Choroid plexus epithelial cell (primary cell): ENCODE data around the gene ANOS1.

Experiments
- DNase-seq: peaks from one replicate; pipeline ENCODE4 v3.0.0-alpha.2; 2010; ENCODE audit warnings: low read depth
- H3K4me3 ChIP-seq: 2 replicates; pipeline ENCODE4 v1.5.1; 2011; ENCODE audit warnings: low read depth, mild to moderate bottlenecking, control low read depth, low read length, moderate library complexity
- TF ChIP-seq, protein P1 (sequence below): conservative IDR thresholded peaks from 2 replicates; pipeline ENCODE4 v1.5.1; 2011; ENCODE audit warnings: low read depth, mild to moderate bottlenecking, control low read depth, inconsistent platforms, low read length, moderate library complexity

ANOS1 gene

DNA sequence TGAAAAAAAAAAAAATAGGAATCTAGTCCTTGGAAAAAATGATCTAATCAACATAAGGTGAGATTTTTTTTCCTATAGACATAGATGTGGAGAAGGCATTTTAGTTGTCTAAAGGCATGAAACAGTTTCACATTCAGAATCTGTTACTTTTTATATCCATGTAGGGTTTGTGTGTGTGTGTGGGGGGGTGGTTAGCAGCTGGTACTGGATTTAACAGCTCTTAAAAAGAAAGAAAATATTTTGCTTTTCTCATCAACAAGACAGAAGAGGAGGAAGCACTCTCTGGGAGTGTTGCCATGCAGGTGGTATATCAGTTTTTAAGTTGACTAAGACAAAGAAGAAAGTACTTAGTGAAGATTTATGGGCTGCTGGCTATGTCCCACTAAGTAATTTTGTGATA lies 145.0 kb downstream of the ANOS1 start:
- TF ChIP-seq, protein P1, sequence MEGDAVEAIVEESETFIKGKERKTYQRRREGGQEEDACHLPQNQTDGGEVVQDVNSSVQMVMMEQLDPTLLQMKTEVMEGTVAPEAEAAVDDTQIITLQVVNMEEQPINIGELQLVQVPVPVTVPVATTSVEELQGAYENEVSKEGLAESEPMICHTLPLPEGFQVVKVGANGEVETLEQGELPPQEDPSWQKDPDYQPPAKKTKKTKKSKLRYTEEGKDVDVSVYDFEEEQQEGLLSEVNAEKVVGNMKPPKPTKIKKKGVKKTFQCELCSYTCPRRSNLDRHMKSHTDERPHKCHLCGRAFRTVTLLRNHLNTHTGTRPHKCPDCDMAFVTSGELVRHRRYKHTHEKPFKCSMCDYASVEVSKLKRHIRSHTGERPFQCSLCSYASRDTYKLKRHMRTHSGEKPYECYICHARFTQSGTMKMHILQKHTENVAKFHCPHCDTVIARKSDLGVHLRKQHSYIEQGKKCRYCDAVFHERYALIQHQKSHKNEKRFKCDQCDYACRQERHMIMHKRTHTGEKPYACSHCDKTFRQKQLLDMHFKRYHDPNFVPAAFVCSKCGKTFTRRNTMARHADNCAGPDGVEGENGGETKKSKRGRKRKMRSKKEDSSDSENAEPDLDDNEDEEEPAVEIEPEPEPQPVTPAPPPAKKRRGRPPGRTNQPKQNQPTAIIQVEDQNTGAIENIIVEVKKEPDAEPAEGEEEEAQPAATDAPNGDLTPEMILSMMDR = no peak
- H3K4me3 ChIP-seq = no peak overlapping the region
- no peak for DNase-seq

DNA sequence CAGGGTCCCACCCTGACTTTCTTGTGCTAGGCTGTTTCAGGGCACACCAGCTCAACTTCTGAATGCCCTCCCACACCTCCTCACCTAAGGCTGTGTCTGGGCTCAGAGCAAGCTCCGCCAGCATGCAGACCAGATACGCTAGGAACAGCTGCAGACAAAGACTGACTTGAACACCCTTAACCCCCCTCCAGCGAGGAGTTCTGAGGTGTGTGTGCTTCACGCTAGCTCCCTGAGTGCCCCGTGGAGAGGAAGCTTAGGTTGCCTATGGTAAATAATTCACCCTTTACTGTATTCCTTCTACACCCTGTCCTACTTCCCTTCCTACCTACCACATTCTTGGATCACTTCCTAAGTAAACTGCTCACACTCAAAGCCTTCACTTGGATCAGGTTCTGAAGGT lies 152.3 kb downstream of the ANOS1 start:
- TF ChIP-seq, protein P1 = no peak
- no peak for DNase-seq
- no peak overlapping the region for H3K4me3 ChIP-seq

DNA sequence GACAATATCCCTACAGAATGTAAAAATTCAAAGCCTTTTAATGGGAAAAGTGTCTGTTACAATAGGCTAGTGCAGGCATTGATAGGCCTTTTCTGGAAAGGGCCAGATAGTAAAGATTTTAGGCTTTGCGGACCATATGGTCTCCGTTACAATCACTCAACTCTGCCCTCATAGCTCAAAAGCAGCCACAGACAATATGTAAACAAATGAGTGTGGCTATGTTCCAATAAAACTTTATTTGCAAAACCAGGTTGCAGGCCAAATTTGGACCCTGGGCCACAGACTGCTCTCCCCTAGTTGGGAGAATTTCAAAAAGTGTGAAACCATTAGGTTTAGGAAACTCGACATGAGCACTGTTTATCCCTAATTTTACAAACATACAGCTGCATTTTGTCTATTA lies 155.1 kb downstream of the ANOS1 start:
- DNase-seq = no peak
- H3K4me3 ChIP-seq = no peak overlapping the region

DNA sequence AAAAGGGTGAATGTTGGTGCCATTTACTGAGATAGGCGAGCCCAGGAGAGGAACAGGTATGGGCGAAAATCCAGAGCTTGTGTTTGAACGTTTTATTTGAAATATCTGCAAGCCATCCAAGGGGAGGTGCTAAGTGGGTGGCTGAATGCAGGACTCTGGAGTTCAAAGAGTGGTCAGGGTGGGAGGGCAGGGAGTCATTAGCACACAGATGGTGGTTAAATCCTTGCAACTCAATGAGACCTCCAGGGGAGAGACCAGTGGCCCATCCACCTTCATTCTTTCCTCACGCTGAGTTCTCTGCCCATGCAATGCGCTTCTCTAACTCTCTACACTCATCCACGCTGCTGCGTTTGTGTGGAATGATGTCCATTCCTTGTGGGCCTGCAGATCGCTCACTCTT lies 166.2 kb downstream of the ANOS1 start:
- no peak for DNase-seq
- TF ChIP-seq, protein P1 = no peak
- no peak overlapping the region for H3K4me3 ChIP-seq

More for the DNA sequence above, 155.1 kb downstream of the ANOS1 start:
- TF ChIP-seq, protein P1 = no peak

DNA sequence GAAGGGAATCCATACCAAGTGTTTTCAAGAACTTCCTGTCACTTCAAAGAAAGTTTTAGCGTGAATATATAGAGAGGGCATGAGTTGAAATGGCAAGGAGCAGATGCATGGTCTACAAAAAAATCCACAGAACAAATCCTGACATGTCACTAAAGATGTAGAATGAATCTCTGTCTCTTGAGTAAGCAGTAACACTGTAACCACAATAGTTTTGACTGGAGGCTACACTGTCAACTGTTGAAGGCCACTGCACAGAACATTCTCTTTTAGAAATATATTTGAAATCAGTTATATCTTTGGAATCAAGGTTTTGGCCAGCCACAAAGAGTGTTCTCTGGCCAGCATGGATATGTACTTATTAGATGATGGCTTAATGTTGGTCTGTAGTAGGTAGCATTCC lies 183.5 kb downstream of the ANOS1 start:
- H3K4me3 ChIP-seq = no peak overlapping the region
- TF ChIP-seq, protein P1 = no peak
- no peak for DNase-seq

DNA sequence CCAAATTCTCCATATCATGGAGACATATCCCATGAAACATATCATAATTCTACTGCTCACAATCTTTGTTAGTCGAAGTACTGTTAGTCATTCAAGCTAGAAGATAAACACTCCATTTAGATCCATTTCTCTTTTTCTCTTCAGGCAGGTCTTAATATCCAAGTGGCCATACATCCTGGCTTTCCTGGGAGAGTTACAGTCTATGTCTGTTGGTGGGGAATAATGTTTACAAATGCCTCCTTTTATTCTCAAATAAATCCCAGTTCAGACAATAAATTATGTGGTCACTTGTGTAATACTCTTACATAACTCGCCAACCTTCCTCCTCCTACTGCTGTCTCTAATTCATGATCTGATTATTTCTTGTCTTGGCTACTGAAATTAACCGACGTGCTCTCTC lies 185.2 kb downstream of the ANOS1 start:
- no peak for DNase-seq
- no peak overlapping the region for H3K4me3 ChIP-seq
- TF ChIP-seq, protein P1 = no peak

DNA sequence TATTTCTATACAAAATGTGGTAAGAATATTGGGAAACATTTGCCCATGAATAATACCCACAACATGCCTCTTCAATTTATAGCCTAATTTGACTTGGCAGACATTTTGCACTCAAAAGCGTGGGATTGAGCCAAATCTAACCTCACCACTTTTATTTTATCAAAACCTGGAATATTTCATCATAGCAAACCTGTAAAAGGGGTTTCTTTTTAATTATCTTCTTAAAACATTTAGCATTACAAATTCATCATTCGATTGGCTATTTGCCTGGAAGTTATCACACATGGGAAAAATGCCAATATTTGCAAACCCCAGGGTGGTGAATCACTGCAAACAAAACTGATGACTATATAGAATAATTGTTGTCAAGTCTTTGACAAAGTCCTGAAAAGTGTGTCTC lies 211.1 kb downstream of the ANOS1 start:
- TF ChIP-seq, protein P1 = no peak
- no peak overlapping the region for H3K4me3 ChIP-seq
- no peak for DNase-seq
